ENCODE measurements around the gene RPP21.

Gene RPP21

DNA sequence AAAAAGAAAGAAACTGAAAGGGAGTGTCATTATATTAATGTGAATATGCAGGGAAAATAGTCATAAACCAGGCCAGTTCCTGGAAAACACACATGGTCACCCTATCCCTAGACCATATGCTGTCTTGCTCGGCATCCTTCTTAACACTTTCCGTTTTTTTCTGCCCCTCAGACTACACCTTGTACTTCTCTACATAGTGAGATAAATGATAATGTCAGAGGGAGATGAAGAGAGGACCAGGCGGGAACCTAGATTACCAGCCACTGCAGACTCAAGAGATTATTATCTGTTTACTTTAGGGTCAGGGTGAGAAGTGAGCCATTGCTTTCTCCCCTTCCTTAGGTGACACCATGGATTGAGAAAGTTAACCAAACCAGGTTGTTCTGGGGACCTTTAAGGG, 3.7 kb upstream of the RPP21 start:
- no peak for DNase-seq (ENCODE audit: extremely low spot score)
- no peak for TF ChIP-seq ARNT (IDR thresholded peaks at IDR 0.05)
- TF ChIP-seq SP1 (IDR thresholded peaks at IDR 0.05) = no peak
- TF ChIP-seq LEF1 (IDR thresholded peaks at IDR 0.05; ENCODE audit: borderline replicate concordance) = no peak
- TF ChIP-seq FOXM1 (IDR thresholded peaks at IDR 0.05; ENCODE audit: borderline replicate concordance) = no peak
- no peak for TF ChIP-seq FOXK2 (IDR thresholded peaks at IDR 0.05)
- ChIA-PET POLR2A (interaction anchor here (1.0 kb wide), 1 partner anchor 16 kb away, joined by 3 read pairs; no protein-coding TSS in a partner anchor), CTCF (no interaction called here)

DNA sequence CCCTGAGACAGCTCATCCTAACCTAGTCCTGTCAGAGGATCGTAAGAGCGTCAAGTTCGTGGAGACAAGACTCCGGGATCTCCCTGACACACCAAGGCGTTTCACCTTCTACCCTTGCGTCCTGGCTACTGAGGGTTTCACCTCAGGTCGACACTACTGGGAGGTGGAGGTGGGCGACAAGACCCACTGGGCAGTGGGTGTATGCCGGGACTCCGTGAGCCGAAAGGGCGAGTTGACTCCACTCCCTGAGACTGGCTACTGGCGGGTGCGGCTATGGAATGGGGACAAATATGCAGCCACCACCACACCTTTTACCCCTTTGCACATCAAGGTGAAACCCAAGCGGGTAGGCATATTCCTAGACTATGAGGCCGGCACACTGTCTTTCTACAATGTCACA, 3.2 kb upstream of the RPP21 start:
- CTCF ChIA-PET = no interaction called here
- no peak for TF ChIP-seq ZNF384 (IDR thresholded peaks at IDR 0.05)
- no peak for TF ChIP-seq L3MBTL2 (conservative IDR thresholded peaks at IDR 0.05)
- no peak for TF ChIP-seq LEF1 (IDR thresholded peaks at IDR 0.05; ENCODE audit: borderline replicate concordance)
- TF ChIP-seq NFRKB (IDR thresholded peaks at IDR 0.05) = no peak
- no peak for TF ChIP-seq BHLHE40 (IDR thresholded peaks at IDR 0.05; ENCODE audit: borderline replicate concordance)
- TF ChIP-seq FOXA1 (IDR thresholded peaks at IDR 0.05) = no peak
- TF ChIP-seq TARDBP (IDR thresholded peaks at IDR 0.05) = no peak
- no peak for TF ChIP-seq CTBP1 (IDR thresholded peaks at IDR 0.05; ENCODE audit: borderline replicate concordance)
- POLR2A ChIA-PET = interaction anchor here (1.0 kb wide), 1 partner anchor 16 kb away, joined by 3 read pairs; no protein-coding TSS in a partner anchor
- no peak for DNase-seq (ENCODE audit: extremely low spot score)

DNA sequence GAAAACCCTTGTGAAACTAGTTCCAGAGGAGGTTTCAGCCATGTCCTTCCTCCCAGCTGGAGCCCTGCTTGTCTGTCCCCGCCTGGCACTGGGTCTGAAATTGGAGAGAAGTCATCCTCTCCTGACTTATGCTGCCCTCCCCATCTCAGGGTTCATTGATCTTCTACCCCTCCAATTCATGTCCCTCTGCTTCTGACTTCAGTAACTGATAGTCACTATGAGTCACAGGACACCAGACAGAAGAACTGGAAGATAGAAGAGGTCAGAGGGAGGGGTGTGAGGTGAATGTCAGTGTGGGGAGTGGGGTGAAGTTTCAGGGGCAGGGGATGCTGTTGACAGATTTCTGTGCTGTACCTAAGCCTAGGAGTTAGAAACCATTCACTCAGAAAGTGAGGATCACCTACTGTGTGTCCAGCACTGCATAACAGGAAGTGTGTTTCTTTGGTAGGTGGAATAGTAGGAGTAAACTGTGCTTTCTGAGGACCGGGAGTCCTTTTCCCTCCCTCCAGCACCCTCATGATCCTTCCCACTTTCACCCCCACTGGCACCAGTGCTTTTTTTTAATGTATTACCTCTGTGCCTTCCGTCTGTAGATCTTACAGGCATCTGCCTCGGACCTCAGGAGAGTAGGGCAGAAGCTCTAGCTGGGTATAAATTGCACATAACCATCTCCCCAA, 627 bp upstream of the RPP21 start:
- ChIA-PET CTCF (no interaction called here), POLR2A (interaction anchor here (0.9 to 1.7 kb wide), 3 partner anchors 15 to 283 kb away, joined by 3 to 10 read pairs (median 4); partner anchors contain the start of genes POLR1H and TRIM39)
- no peak for DNase-seq (ENCODE audit: extremely low spot score)
- TF ChIP-seq FOXK2 (IDR thresholded peaks at IDR 0.05) (no peak), ZNF384 (IDR thresholded peaks at IDR 0.05) (no peak), HDGF (IDR thresholded peaks at IDR 0.05; ENCODE audit: borderline replicate concordance) (no peak), BHLHE40 (IDR thresholded peaks at IDR 0.05; ENCODE audit: borderline replicate concordance) (no peak), FOXM1 (IDR thresholded peaks at IDR 0.05; ENCODE audit: borderline replicate concordance) (no peak), TARDBP (IDR thresholded peaks at IDR 0.05) (no peak), CTBP1 (IDR thresholded peaks at IDR 0.05; ENCODE audit: borderline replicate concordance) (no peak), SUZ12 (IDR thresholded peaks at IDR 0.05) (no peak), ARNT (IDR thresholded peaks at IDR 0.05) (no peak), L3MBTL2 (conservative IDR thresholded peaks at IDR 0.05) (no peak), ELF4 (IDR thresholded peaks at IDR 0.05) (no peak), NFRKB (IDR thresholded peaks at IDR 0.05) (no peak), SP1 (IDR thresholded peaks at IDR 0.05) (no peak), LEF1 (IDR thresholded peaks at IDR 0.05; ENCODE audit: borderline replicate concordance) (no peak)
- TF ChIP-seq, protein P1, sequence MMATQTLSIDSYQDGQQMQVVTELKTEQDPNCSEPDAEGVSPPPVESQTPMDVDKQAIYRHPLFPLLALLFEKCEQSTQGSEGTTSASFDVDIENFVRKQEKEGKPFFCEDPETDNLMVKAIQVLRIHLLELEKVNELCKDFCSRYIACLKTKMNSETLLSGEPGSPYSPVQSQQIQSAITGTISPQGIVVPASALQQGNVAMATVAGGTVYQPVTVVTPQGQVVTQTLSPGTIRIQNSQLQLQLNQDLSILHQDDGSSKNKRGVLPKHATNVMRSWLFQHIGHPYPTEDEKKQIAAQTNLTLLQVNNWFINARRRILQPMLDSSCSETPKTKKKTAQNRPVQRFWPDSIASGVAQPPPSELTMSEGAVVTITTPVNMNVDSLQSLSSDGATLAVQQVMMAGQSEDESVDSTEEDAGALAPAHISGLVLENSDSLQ (IDR thresholded peaks at IDR 0.05) = no peak

GRCh38 chr6:30345852-30346251, 896 bp downstream of the RPP21 start:
- no peak for TF ChIP-seq CTBP1 (IDR thresholded peaks at IDR 0.05; ENCODE audit: borderline replicate concordance)
- no peak for TF ChIP-seq BHLHE40 (IDR thresholded peaks at IDR 0.05; ENCODE audit: borderline replicate concordance)
- TF ChIP-seq, protein P1 (IDR thresholded peaks at IDR 0.05) = no peak
- TF ChIP-seq FOXA1 (IDR thresholded peaks at IDR 0.05) = no peak
- no peak for TF ChIP-seq FOXM1 (IDR thresholded peaks at IDR 0.05; ENCODE audit: borderline replicate concordance)
- no peak for TF ChIP-seq ARNT (IDR thresholded peaks at IDR 0.05)
- no peak for TF ChIP-seq HDGF (IDR thresholded peaks at IDR 0.05; ENCODE audit: borderline replicate concordance)
- TF ChIP-seq SP1 (IDR thresholded peaks at IDR 0.05) = no peak
- no peak for TF ChIP-seq ELF4 (IDR thresholded peaks at IDR 0.05)
- no peak for TF ChIP-seq L3MBTL2 (conservative IDR thresholded peaks at IDR 0.05)
- no peak for TF ChIP-seq ZNF384 (IDR thresholded peaks at IDR 0.05)
- no peak for TF ChIP-seq LEF1 (IDR thresholded peaks at IDR 0.05; ENCODE audit: borderline replicate concordance)
- TF ChIP-seq FOXK2 (IDR thresholded peaks at IDR 0.05) = no peak
- no peak for TF ChIP-seq SUZ12 (IDR thresholded peaks at IDR 0.05)
- TF ChIP-seq NFRKB (IDR thresholded peaks at IDR 0.05) = no peak
- no peak for DNase-seq (ENCODE audit: extremely low spot score)
- ChIA-PET POLR2A (no interaction called here), CTCF (no interaction called here)

GRCh38 chr6:30348957-30349356, 4.0 kb downstream of the RPP21 start:
- no peak for TF ChIP-seq NFRKB (IDR thresholded peaks at IDR 0.05)
- no peak for TF ChIP-seq FOXA1 (IDR thresholded peaks at IDR 0.05)
- TF ChIP-seq SP1 (IDR thresholded peaks at IDR 0.05) = no peak
- no peak for TF ChIP-seq SUZ12 (IDR thresholded peaks at IDR 0.05)
- TF ChIP-seq ARNT (IDR thresholded peaks at IDR 0.05) = no peak
- TF ChIP-seq TARDBP (IDR thresholded peaks at IDR 0.05) = no peak
- no peak for TF ChIP-seq FOXK2 (IDR thresholded peaks at IDR 0.05)
- DNase-seq (ENCODE audit: extremely low spot score) = no peak
- ChIA-PET CTCF (no interaction called here), POLR2A (no interaction called here)

DNA sequence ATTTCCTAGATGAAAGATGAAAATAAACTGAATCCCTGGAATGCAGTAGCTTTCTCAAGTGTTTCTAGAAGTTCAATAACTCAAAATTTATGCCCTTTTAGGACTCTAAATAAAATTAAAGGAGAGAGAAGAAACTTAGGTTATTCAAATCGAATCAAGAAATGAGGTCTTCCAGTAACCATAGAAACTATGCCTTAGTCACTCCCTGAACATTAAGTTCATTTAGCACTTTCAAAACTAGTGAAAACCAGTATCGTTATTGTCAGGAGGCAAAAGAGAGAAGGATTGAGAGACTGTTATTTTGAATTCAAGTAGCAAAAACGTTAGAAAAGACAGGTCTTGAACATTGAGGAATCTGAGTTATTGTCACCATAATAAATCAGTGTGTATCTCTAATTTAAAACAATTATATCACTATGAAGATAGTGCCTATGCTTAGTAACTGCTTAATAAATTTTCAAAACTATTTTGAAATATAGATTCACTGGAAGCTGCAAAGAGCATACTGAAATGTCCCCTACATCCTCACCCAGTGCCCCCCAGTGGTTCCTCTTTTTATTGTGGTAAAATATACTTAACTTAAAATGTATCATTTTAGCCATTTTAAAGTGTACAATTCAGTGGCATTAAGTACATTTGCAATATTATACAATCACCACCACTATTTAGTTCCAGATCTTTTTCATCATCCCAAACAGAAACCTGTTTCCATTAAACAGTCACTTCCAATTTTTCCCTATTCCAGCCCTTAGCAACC, 4.6 kb downstream of the RPP21 start:
- ChIA-PET POLR2A (interaction anchor here (0.9 kb wide), 1 partner anchor 23 kb away, joined by 3 read pairs; the partner anchor contains the start of gene TRIM39), CTCF (no interaction called here)
- TF ChIP-seq, protein P1 (IDR thresholded peaks at IDR 0.05) = no peak
- no peak for TF ChIP-seq TARDBP (IDR thresholded peaks at IDR 0.05)
- no peak for TF ChIP-seq FOXK2 (IDR thresholded peaks at IDR 0.05)
- TF ChIP-seq FOXM1 (IDR thresholded peaks at IDR 0.05; ENCODE audit: borderline replicate concordance) = no peak
- TF ChIP-seq FOXA1 (IDR thresholded peaks at IDR 0.05) = no peak
- no peak for TF ChIP-seq L3MBTL2 (conservative IDR thresholded peaks at IDR 0.05)
- TF ChIP-seq SP1 (IDR thresholded peaks at IDR 0.05) = no peak
- TF ChIP-seq BHLHE40 (IDR thresholded peaks at IDR 0.05; ENCODE audit: borderline replicate concordance) = no peak
- no peak for TF ChIP-seq NFRKB (IDR thresholded peaks at IDR 0.05)
- no peak for TF ChIP-seq LEF1 (IDR thresholded peaks at IDR 0.05; ENCODE audit: borderline replicate concordance)
- DNase-seq (ENCODE audit: extremely low spot score) = no peak
